Mesodermal cell (in vitro differentiated cells): ENCODE data around the gene RAPGEF5.

Experiments used
- H3K27ac ChIP-seq: 2 replicates; pipeline ENCODE4 v1.7.0; 2013; ENCODE audit warnings: mild to moderate bottlenecking, low read depth, low read length, moderate library complexity; ENCODE audit not compliant: severe bottlenecking
- H3K36me3 ChIP-seq: 2 replicates; pipeline ENCODE4 v1.7.1; 2013; ENCODE audit warnings: mild to moderate bottlenecking, low read length, moderate library complexity; ENCODE audit not compliant: control insufficient read depth, insufficient read depth
- H3K4me1 ChIP-seq: one replicate; pipeline ENCODE4 v1.7.1; 2013; ENCODE audit warnings: mild to moderate bottlenecking, low read length; ENCODE audit not compliant: insufficient read depth, control insufficient read depth, poor library complexity, severe bottlenecking
- H3K4me3 ChIP-seq: 2 replicates; pipeline ENCODE4 v1.7.0; 2013; ENCODE audit warnings: low read length, control low read depth, mild to moderate bottlenecking; ENCODE audit not compliant: insufficient read depth, poor library complexity, severe bottlenecking; ENCODE audit errors: extremely low read depth
- H3K9me3 ChIP-seq: 2 replicates; pipeline ENCODE4 v1.7.1; 2013; ENCODE audit warnings: mild to moderate bottlenecking, low read length, moderate library complexity; ENCODE audit not compliant: control insufficient read depth
- WGBS, 2 experiments: methylation state at CpG; one replicate each; pipeline ENCODE4 v1.1.5; 2013; ENCODE audit warnings: missing lambda C conversion rate in 2 of 2; ENCODE audit not compliant: insufficient coverage in 2 of 2; 5-methylcytosine and 5-hydroxymethylcytosine counted together

Gene RAPGEF5

GRCh38 chr7:22348379-22348778 lies 8.6 kb downstream of the RAPGEF5 start:
- peaks cover 38% of the 10 kb centered on the region for H3K4me1 ChIP-seq
- H3K9me3 ChIP-seq = peaks cover 2% of the 10 kb centered on the region
- no peak overlapping the region for H3K4me3 ChIP-seq
- no peaks in the 10 kb centered on the region for H3K36me3 ChIP-seq
- no peak overlapping the region for H3K27ac ChIP-seq

GRCh38 chr7:22346383-22347107 lies 10.4 kb downstream of the RAPGEF5 start:
- Histone ChIP-seq H3K27ac (no peak overlapping the region), H3K4me1 (peaks cover 27% of the 10 kb centered on the region), H3K9me3 (no peaks in the 10 kb centered on the region), H3K4me3 (no peak overlapping the region), H3K36me3 (no peaks in the 10 kb centered on the region)
- 93 to 100% methylated on average over 1 to 2 of the region's 2 CpGs for WGBS, 2 experiments

- 95 to 100% methylated on average over 1 to 2 of the region's 3 CpGs for whole genome bisulfite sequencing, 2 experiments
- no peak overlapping the region for H3K4me3 ChIP-seq
Observed at GRCh38 chr7:22344655-22345054, 12.3 kb downstream of the RAPGEF5 start.

GRCh38 chr7:22343612-22344011 lies 13.3 kb downstream of the RAPGEF5 start:
- peaks cover 13% of the 10 kb centered on the region for H3K4me1 ChIP-seq
- no peak overlapping the region for H3K4me3 ChIP-seq
- H3K27ac ChIP-seq = no peak overlapping the region
- no peaks in the 10 kb centered on the region for H3K9me3 ChIP-seq
- 91 to 95% methylated on average over 4 to 6 of the region's 7 CpGs for WGBS, 2 experiments
- no peaks in the 10 kb centered on the region for H3K36me3 ChIP-seq

More at GRCh38 chr7:22344655-22345054, 12.3 kb downstream of the RAPGEF5 start:
- Histone ChIP-seq H3K4me1 (peaks cover 10% of the 10 kb centered on the region), H3K36me3 (no peaks in the 10 kb centered on the region), H3K9me3 (no peaks in the 10 kb centered on the region), H3K27ac (no peak overlapping the region)

- Histone ChIP-seq H3K9me3 (no peaks in the 10 kb centered on the region), H3K4me1 (peaks cover 8% of the 10 kb centered on the region), H3K36me3 (no peaks in the 10 kb centered on the region), H3K27ac (no peak overlapping the region), H3K4me3 (no peak overlapping the region)
- 67% methylated on average over 1 of the region's 5 CpGs; no CpG with 5 or more reads in 1 of the 2 experiments for WGBS, 2 experiments
Observed at GRCh38 chr7:22343071-22343470, 13.9 kb downstream of the RAPGEF5 start.

GRCh38 chr7:22339725-22340390 lies 17.1 kb downstream of the RAPGEF5 start:
- WGBS, 2 experiments = 93 to 100% methylated on average over 1 to 2 of the region's 2 CpGs
- Histone ChIP-seq H3K4me1 (peaks cover 6% of the 10 kb centered on the region), H3K9me3 (no peaks in the 10 kb centered on the region), H3K4me3 (no peak overlapping the region), H3K27ac (no peak overlapping the region), H3K36me3 (no peaks in the 10 kb centered on the region)

- WGBS, 2 experiments = 83 to 93% methylated on average over 1 to 7 of the region's 7 CpGs
- Histone ChIP-seq H3K4me1 (peaks cover 6% of the 10 kb centered on the region), H3K4me3 (no peak overlapping the region), H3K27ac (no peak overlapping the region), H3K9me3 (no peaks in the 10 kb centered on the region), H3K36me3 (no peaks in the 10 kb centered on the region)
Observed at GRCh38 chr7:22338877-22339276, 18.1 kb downstream of the RAPGEF5 start.

GRCh38 chr7:22338411-22338810 lies 18.5 kb downstream of the RAPGEF5 start:
- Histone ChIP-seq H3K27ac (no peak overlapping the region), H3K4me1 (peaks cover 6% of the 10 kb centered on the region), H3K4me3 (no peak overlapping the region), H3K9me3 (no peaks in the 10 kb centered on the region), H3K36me3 (no peaks in the 10 kb centered on the region)
- WGBS, 2 experiments = 80 to 83% methylated on average over 2 of the region's 2 CpGs

- no peaks in the 10 kb centered on the region for H3K36me3 ChIP-seq
- H3K4me1 ChIP-seq = peaks cover under 1% of the 10 kb centered on the region
Observed at GRCh38 chr7:22333680-22334141, 23.2 kb downstream of the RAPGEF5 start.

GRCh38 chr7:22332461-22332870 lies 24.5 kb downstream of the RAPGEF5 start:
- no peaks in the 10 kb centered on the region for H3K9me3 ChIP-seq
- no peak overlapping the region for H3K27ac ChIP-seq
- no peaks in the 10 kb centered on the region for H3K36me3 ChIP-seq
- WGBS, 2 experiments = 73 to 75% methylated on average over 2 of the region's 3 CpGs
- no peak overlapping the region for H3K4me3 ChIP-seq
- no peaks in the 10 kb centered on the region for H3K4me1 ChIP-seq

More at GRCh38 chr7:22333680-22334141, 23.2 kb downstream of the RAPGEF5 start:
- 90 to 91% methylated on average over 11 to 15 of the region's 15 CpGs for WGBS, 2 experiments
- no peak overlapping the region for H3K4me3 ChIP-seq
- H3K9me3 ChIP-seq = no peaks in the 10 kb centered on the region
- H3K27ac ChIP-seq = no peak overlapping the region

GRCh38 chr7:22331704-22332103 lies 25.2 kb downstream of the RAPGEF5 start:
- no peak overlapping the region for H3K27ac ChIP-seq
- no peaks in the 10 kb centered on the region for H3K4me1 ChIP-seq
- WGBS, 2 experiments = no CpG with 5 or more reads among the region's 1 CpG

More at GRCh38 chr7:22331704-22332103, 25.2 kb downstream of the RAPGEF5 start:
- H3K4me3 ChIP-seq = no peak overlapping the region
- H3K36me3 ChIP-seq = no peaks in the 10 kb centered on the region
- no peaks in the 10 kb centered on the region for H3K9me3 ChIP-seq
